Measurements from ENCODE around the gene PSMF1. TPM values are rescaled to one million over a fixed set of nuclear protein-coding genes. Genes with fewer than 3 reads are reported as not detected.

Gene PSMF1
- total RNA-seq, 1 experiment from 2014 or later, result 90.8 TPM

DNA sequence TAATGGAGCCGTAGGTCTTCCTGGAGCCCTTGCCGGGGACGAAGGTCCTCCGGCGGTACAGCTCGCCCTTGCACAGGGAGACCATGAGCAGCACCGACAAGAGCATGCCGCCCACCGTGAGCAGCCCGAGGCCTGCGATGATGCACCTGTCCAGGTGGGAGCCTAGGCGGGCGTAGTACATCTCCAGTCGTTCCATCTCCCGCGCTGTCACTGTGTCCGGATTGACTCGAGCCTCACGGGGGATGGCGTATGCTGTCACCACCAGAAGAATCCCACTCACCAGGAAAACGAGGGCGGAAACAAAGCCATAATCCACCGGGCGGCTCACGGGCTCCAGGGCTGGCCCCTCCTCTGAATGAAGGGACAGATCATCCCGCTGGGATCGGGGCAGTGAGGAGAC is 62.5 kb downstream of the PSMF1 start:
- WGBS (ENCODE audit: extremely low coverage, insufficient read length, low lambda C conversion rate), result no CpG with 5 or more reads among the region's 27 CpGs
- no peak overlapping the region for H3K14ac ChIP-seq (ENCODE audit: insufficient read depth, low read length)
- H3K79me2 ChIP-seq (ENCODE audit: insufficient read depth, low read length), result no peaks in the 10 kb centered on the region
- H3K23ac ChIP-seq (ENCODE audit: insufficient read length, low read depth, low read length), result no peak overlapping the region
- H3K79me1 ChIP-seq (ENCODE audit: insufficient read depth, low read depth, low read length, poor library complexity, severe bottlenecking), result no peaks in the 10 kb centered on the region
- H3K9me3 Mint-ChIP-seq, result no peaks in the 10 kb centered on the region; a peak in 2 of 5 replicates
- no peak overlapping the region for H2AK5ac ChIP-seq (ENCODE audit: insufficient read length, low read length)
- H3K4ac ChIP-seq (ENCODE audit: low read depth, low read length), result no peak overlapping the region
- TF ChIP-seq, protein P1, sequence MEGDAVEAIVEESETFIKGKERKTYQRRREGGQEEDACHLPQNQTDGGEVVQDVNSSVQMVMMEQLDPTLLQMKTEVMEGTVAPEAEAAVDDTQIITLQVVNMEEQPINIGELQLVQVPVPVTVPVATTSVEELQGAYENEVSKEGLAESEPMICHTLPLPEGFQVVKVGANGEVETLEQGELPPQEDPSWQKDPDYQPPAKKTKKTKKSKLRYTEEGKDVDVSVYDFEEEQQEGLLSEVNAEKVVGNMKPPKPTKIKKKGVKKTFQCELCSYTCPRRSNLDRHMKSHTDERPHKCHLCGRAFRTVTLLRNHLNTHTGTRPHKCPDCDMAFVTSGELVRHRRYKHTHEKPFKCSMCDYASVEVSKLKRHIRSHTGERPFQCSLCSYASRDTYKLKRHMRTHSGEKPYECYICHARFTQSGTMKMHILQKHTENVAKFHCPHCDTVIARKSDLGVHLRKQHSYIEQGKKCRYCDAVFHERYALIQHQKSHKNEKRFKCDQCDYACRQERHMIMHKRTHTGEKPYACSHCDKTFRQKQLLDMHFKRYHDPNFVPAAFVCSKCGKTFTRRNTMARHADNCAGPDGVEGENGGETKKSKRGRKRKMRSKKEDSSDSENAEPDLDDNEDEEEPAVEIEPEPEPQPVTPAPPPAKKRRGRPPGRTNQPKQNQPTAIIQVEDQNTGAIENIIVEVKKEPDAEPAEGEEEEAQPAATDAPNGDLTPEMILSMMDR (conservative IDR thresholded peaks at IDR 0.05), result no peak
- H3K9ac ChIP-seq (ENCODE audit: extremely low read depth, insufficient read length, low read length), result no peak overlapping the region
- no peaks in the 10 kb centered on the region for H3K9me3 ChIP-seq (ENCODE audit: control insufficient read depth, low read depth, low read length)
- H3K56ac ChIP-seq (ENCODE audit: insufficient read length, low read depth, low read length), result no peak overlapping the region
- H2BK20ac ChIP-seq (ENCODE audit: low read depth, low read length, poor library complexity, severe bottlenecking), result no peak overlapping the region
- H2BK12ac ChIP-seq (ENCODE audit: insufficient read length, low read depth, low read length), result no peak overlapping the region
- peaks cover 4% of the 10 kb centered on the region for H3K23me2 ChIP-seq (ENCODE audit: insufficient read length, low read depth, low read length, poor library complexity, severe bottlenecking)
- no peak overlapping the region for H4K5ac ChIP-seq (ENCODE audit: insufficient read length, low read depth, low read length)
- H2BK120ac ChIP-seq (ENCODE audit: low read depth, low read length, poor library complexity, severe bottlenecking), result no peak overlapping the region
- no peak overlapping the region for H4K91ac ChIP-seq (ENCODE audit: insufficient read length, low read depth, low read length)
- H3T11ph ChIP-seq (ENCODE audit: low read length), result no peak overlapping the region
- H2BK15ac ChIP-seq (ENCODE audit: low read depth, low read length), result no peak overlapping the region
- peaks cover 16% of the 10 kb centered on the region; the same call in 1 of the 2 replicates for H3K27me3 ChIP-seq (ENCODE audit: insufficient read depth, low read length)
- H3K4me1 ChIP-seq (ENCODE audit: insufficient read depth, low read length), result 0 out of 2 replicates have a peak, but pooled peaks cover 3% of the 10 kb centered on the region
- no peak overlapping the region for H2BK5ac ChIP-seq (ENCODE audit: insufficient read length, low read length)
- no peak overlapping the region for H3K27ac ChIP-seq (ENCODE audit: insufficient read length, low read depth, low read length)
- peaks cover 37% of the 10 kb centered on the region for H3K27me3 Mint-ChIP-seq (ENCODE audit: low read depth)
- H3K36me3 Mint-ChIP-seq (ENCODE audit: insufficient read depth in 1 of 3, low read depth in 3 of 3), result peaks cover 0 to 9% (median 4%) of the 10 kb centered on the region in 3 experiments; a peak in 2 of 7 replicates
- no peak for DNase-seq
- H3K18ac ChIP-seq (ENCODE audit: insufficient read length, low read depth, low read length), result no peak overlapping the region
- H3K27ac Mint-ChIP-seq, result no peak overlapping the region
- no peaks in the 10 kb centered on the region for H4K20me1 ChIP-seq (ENCODE audit: control insufficient read depth, insufficient read depth, insufficient read length)
- H2AFZ ChIP-seq (ENCODE audit: low read length), result no peak overlapping the region
- H3K4me1 Mint-ChIP-seq, result peaks cover 15 to 21% of the 10 kb centered on the region in 2 experiments
- H4K8ac ChIP-seq (replicated peaks; ENCODE audit: insufficient read length, low read depth, low read length), result no peak overlapping the region
- no peak overlapping the region for H3K4me2 ChIP-seq (ENCODE audit: insufficient read depth, insufficient read length, low read length)
- H3K4me3 Mint-ChIP-seq, result no peak overlapping the region
